ENCODE data around the gene TGFB1I1.
A peak's percentile ranks its signal among the peaks of the same experiment; 100 is the strongest.
"Not testable (repeated sequence)": the region's sequence is repeated elsewhere in the genome, so short reads cannot be mapped to it uniquely, and the experiment has no call there.

The TGFB1I1 gene

GRCh38 chr16:31489616-31490584 is 17.9 kb downstream of the TGFB1I1 start:
- DNase-seq: no peak

DNA sequence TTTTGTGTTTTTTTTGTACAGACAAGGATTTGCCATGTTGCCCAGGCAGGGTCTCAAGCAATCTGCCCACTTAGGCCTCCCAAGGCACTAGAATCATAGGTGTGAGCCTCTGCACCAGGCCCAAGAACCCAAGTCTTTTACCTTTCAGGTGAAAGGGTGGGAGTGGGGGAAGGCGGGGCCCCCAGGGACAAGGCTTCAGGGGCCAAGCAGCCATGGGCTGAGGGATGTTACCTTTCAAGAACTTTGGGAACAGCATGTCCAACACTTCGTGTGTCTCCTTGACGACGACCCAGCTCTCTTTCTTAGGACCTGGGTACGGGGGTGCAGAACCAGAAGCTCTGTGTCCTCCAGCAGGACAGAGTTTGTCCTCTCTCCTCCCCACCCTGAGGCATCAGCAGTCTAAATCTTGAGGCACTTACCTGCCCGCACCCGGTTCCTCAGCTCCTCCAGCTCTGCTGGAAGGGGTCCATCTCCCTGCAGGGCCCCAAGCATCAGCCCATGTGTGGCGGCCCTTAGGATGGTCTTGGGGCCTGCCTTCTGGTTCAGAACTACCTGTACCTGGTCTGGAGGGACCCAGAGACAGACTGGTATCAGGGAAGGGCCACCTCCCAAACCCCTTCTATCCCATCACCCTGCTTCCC is 19.9 kb downstream of the TGFB1I1 start:
- no peak for DNase-seq

DNA sequence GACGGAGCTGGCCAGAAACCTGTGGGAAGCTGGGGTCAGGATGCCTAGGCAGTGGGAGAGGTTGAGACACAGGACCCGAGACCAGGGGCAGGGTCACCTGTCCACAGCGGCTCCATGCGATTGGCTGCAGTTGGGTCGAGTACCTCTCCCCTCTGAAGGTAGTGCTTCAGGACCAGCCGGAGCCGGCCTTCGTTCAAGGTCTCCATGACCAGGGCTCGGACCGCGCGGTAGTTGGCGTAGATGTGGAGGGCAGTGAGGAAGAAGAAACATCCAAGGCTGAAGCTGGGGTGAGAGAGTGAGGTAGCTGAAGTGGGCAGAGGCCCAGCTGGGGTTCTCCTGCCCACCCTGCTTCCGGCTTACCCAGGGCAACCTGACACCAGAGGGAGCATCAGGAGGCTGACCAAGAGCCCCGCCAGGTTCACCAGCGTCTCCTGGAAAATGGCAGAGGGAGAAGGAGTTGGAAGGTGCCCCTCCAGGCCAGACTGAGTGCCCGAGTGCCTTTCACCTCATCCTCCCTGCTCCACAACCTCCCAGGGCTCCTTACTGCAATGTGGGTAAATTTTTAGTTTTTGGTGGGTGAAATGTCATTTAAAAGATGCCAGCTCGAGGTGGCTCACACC is 21.7 kb downstream of the TGFB1I1 start:
- DNase-seq: no peak

DNA sequence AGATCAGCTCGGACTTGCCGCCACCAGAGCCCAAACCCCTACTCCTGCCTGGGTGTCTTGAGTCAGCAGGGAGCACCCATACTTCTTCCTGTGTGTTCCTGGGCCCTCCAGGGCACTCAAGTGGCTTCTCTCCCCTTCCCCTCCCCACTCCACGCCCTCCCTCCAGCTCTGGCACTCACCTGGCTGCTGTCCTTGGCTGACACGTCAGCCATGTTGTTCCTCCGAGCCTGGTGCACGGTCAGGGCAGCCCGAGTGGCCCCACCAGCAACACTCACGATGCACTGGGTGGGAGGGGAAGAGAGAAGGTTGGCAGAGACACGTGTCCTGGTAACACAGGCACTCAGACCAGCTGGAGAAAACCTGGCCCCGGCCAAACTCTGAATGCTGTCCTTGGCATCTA is 24.7 kb downstream of the TGFB1I1 start:
- DNase-seq: no peak

DNA sequence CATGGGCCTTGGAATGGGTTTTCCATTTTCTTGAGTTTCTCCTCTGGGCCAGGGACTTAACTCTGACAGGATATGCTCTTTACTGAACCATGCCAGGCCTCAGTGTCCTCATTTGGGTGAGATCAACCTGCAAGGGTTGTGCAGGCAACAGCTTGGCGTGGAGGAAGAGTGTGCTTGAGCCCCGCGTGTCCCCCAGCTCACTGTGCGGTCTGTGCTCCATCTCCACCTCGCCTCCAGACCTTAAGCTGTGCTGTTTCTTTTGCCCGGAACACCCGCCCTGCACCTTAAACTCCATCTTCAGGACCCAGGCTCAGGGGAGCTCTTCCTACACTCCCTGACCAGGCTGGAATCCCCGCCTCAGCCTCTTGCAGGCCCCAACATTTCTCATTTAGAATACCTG is 26.5 kb downstream of the TGFB1I1 start:
- no peak for DNase-seq

DNA sequence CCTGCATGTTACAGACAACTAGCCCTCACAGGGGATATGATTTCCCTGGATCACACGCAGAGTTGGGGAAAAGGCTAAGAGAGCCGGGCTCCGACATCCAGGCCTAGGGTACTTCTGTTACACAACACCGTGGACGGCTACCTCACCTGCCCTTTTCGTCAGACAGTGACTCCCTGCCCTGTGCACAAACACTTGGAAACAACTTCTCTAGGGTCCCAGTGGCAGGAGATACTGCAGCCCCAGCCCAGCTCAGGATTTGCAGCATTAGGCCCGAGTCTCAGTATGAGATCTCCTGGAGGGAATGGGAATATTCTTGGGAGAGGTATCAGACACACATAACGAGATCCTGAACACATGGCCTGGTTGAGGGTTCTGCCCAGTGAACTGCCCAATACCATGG is 28.0 kb downstream of the TGFB1I1 start:
- DNase-seq: no peak

DNA sequence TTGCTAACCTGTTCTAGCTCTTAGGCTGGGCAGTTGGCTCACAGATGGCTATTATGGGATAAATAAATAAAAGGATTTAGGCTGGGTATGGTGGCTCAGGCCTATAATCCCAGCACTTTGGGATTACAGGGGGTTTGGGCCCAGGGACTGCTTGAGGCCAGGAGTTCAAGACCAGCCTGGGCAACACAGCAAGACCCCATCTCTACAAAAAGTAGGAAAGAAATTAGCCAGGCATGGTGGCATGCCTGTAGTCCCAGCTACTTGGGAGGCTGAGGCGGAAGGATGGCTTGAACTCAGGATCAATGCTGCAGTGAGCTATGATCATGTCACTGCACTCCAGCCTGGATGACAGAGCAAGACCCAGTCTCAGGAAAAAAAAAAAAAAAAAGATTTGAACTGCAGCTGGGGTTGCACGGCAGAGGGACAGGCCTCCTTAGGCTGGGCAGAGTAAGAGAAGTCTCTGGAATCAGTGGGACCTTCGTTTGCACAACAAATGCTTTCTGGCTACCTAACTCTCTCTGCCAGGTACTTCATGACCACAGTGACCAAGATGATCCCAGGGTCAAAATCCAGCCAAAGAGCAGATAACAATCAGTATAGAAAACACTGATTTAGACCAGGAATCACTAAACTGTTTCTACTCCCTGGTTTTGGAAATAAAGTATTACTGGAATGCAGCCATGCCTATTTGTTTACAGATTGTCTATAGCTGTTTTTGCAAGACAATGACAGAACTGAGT is 29.4 kb downstream of the TGFB1I1 start:
- no peak for DNase-seq

DNA sequence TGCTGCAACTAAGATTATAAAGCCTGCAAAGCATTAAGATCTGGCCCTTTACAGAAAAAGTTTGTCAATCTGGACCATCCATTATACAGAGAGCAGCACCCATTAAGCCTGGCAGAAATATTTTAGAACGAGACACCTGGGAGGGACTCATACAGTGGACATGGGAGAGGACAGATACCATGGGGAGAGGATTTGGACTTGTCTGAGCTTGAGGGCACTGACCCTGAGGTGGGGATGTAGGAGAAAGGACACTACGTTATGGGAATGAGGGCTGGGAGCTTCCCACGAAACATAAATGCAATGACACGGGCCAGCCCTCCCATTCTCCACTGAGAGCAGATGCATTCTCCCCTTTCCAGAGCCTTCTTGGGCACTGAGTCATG is 30.0 kb downstream of the TGFB1I1 start:
- no peak for DNase-seq

- no peak for DNase-seq
Measured at GRCh38 chr16:31502981-31503380, 31.0 kb downstream of the TGFB1I1 start.

DNA sequence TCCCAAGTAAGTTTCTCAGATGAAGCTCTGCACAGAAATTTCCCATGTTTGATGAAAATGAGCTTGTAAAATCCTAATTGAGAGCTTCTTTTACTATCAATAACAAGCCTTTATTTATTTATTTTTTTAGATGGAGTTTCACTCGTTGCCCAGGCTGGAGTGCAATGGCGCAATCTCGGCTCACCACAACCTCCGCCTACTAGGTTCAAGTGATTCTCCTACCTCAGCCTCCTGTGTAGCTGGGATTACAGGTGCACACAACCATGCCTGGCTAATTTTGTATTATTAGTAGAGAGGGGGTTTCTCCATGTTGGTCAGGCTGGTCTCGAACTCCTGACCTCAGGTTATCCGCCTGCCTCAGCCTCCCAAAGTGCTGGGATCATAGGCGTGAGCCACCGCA is 31.6 kb downstream of the TGFB1I1 start:
- not testable (repeated sequence) for DNase-seq

GRCh38 chr16:31504159-31504558 is 32.2 kb downstream of the TGFB1I1 start:
- DNase-seq: no peak

- no peak for DNase-seq
Measured at GRCh38 chr16:31505483-31505882, 33.5 kb downstream of the TGFB1I1 start.

DNA sequence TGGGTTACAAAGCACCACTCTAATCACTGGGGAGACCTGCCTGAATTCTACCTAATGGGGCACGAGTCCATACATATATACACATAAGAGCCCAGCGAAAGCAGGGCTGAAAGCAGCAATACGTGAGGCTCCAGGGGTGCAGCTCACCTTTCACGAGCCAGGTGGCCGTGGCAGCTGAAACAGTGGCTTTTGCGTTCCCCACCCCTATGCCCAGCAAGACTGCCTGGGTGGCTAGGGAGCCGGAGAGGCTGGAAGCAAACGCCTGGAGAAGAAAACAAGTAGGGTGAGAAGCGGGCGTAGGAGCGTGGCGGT is 35.6 kb downstream of the TGFB1I1 start:
- DNase-seq: no peak

- DNase-seq: peak; percentile 80
Measured at GRCh38 chr16:31507929-31508705, 36.2 kb downstream of the TGFB1I1 start, which contains the start of gene RUSF1. Gene RUSF1, minus strand, starts transcription at chr16:31508391. Its CDS starts 18 bp downstream, at chr16:31508373.

- no peak for DNase-seq
Measured at GRCh38 chr16:31508706-31509195, 36.8 kb downstream of the TGFB1I1 start.

DNA sequence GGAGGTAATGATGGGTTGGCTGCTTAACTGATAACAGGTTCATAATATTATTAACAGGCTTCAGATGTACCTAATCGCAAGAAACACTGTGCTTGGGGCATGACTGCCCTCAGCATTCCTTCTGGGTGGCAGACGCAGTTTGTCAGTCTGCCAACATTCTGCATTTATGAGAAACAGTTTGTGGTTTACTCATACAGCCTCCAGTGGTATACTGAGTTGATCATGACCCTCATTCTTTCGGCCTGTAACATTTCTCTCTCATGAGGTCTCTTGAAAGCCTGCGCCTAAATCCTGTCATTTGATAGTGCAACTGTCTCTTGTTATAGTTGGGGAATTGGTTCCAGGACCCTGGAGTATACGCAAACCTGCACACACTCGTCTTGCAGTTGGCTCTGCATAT is 41.2 kb downstream of the TGFB1I1 start:
- no peak for DNase-seq

GRCh38 chr16:31513884-31514283 is 41.9 kb downstream of the TGFB1I1 start:
- DNase-seq: no peak

GRCh38 chr16:31517800-31518402 is 45.9 kb downstream of the TGFB1I1 start:
- DNase-seq: no peak

DNA sequence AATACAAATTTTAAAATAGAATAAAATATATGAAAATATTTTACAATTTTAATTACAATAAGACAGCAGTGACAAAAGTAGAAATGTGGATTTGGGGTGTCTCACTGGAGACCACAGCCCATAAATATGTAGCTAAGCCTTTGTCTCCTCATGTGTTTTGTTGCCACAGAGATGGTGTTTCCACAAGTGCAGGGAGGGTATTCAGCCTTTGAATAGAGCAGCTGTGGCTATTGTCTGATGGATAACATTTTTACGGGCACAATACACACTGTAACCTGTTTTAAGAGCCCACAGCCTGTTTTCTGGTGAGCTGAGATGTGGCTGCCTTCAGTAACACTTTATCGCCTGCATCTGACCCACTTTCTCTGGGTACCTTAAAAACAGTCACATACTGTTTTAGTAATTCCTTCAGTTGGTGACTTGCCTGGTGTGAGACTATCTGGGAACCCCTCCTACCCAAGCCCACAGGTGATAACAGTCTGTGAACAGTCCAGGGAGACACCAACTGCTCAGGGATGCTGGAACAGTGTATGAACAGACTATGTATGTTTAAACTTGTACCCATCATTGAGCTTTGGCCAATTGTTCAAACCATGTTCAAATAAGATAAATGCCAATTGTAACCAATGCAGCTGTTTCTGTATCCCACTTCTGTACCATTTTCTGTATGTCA is 47.9 kb downstream of the TGFB1I1 start:
- peak; percentile 18 for DNase-seq

DNA sequence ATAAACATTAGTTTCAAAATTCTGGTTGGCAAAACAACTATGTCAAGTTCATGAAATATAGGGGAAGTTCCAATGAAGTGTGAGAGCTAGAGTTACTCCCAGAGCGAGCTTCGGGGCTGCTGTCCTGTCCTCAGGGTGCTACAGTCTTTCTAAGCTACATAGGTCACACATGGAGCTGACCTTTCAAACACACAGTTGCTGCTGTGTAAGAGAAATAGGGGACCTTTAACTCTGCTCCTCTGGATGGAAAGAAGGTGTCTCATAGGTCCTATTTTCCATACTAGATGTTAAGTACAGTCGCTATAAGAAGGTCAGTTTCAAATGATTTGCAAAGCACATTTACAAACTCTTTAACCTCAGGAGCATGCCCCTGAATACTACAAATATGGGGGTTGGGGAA is 49.4 kb downstream of the TGFB1I1 start:
- no peak for DNase-seq

DNA sequence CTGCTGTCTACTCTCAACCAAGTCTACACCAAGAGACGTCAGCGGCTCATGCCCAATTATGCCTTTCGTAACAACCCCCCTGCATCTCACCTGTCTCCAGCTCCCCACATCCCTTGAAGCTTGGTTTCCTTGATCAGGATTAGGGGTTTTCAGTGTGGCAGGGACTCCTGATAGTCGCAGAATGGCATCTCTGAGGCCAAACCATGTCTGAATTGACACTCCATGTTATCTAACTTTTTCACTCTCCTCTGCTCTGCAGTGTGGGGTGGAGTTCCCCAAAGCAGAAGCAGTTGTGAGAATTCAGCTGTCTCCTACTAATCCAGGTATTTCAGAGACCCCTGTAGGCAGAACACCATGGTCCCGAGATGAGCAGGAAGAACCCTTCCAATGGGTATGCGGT is 50.1 kb downstream of the TGFB1I1 start:
- DNase-seq: no peak
